Left renal cortex interstitium (tissue), 4 donors: ENCODE data around the gene GUCY1A1. TPM values are rescaled to one million over a fixed set of nuclear protein-coding genes. Genes with fewer than 3 reads are reported as not detected.

Experiments
- DNase-seq, 4 donors: peaks; one replicate each; pipeline ENCODE4 v3.0.0-alpha.2; 2013; ENCODE audit warnings: low read depth in 4 of 4, low spot score in 2 of 4, missing footprints in 1 of 4
- polyA plus RNA-seq, 4 donors: library from polyadenylated mRNA; unstranded; fragments of 120-200 nt; gene quantifications; one replicate each; pipeline ENCODE4 v1.2.1, GENCODE V29; 2013; ENCODE audit not compliant: insufficient read length in 4 of 4

The GUCY1A1 gene
- polyA plus RNA-seq, 4 donors: 69.9 to 96.7 (median 83.8) TPM

DNA sequence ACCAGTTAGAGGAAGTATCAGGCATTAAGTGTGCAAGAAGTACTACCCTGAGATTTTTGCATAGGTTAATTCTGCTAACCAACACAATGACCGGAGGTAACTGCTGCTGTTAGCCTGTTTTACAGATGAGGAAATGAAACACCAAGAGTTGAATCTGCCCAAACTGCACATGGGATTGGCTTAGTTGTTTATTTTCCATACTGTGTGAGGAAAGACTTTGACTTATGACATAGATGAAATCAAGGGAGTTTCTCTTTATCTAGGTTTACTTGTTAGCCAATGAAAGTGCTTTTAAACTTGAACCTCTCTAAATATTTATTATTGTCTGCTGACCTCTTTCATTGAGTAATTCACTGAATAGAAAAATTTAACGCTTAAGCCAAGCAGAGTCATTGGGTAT lies 102.4 kb downstream of the GUCY1A1 start:
- DNase-seq: no peak

DNA sequence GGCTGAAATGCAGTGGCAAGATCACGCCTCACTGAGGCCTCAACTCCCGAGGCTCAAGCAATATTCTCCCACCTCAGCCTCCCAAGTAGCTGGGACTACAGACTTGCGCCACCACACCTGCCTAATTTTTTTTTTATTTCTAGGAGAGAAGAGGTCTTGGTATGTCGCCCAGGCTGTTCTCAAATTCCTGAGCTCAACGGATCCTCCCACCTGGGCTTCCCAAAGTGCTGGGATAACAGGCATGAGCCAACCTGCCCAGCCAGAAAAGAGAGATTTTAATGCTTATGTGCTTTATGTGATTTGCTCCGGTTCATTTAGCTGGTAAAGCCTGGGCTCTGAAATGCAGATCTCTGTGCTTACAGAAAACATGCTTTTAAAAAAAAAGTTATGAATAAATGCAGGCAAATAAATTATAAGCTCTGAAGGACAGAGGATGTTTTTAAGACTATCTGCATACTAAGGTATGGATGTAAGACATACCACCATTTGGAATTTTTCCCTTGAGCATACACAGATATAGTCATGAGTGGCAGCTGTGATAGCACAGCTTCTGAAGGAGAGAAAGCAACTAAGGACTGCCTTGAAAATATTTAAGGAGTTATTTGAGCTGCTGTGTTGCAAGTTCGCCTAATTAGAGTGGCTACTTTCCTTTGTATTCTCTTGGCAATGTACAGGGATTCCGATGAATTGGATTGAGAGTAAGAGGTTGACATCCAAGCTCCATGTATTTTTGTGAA lies 106.0 kb downstream of the GUCY1A1 start:
- no peak for DNase-seq

DNA sequence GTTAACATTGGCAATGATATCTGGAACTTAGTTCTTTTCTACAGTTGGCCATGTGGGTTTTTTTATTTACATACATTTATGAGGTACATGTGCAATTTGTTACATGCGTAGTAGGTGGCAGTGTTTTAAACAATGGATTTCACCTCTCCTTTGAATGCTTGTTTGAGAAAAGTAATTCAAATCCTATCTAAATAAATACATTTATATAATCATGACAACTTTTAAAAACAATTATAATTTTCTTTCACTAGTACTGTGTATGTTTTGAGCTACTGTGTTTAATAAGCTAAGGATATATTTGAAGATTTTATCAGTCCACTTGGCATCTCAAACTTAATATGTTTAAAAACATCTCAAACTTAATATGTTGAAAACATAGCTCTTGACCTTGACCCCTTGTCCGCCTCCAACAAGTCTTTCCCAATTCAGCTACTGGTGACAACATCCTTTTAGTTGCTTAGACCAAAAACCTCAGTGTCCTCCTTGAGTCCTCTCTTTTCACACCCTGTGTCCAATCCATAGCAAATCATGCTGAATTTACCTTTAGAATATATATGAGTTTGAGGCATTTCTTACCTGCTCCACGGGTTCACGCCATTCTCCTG lies 106.7 kb downstream of the GUCY1A1 start:
- no peak for DNase-seq

DNA sequence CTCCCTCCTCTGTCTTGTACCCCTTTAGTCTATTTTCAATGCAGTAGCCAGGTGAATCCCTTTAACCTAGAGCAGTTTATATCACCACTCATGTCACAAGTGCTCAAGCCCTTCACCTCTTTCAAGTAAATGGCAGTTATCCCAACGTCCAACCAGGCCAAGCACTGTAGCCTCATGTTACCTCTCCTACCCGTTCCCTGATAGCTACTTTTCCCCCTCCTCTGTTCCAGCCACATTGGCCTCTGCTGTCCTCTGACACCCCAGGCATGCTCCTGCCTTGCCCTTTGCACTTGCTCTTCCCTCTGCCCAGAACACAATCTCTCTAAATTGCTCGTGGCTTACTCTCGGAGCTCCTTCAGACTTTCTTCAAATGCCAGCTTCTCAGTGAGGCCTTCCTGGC lies 107.4 kb downstream of the GUCY1A1 start:
- no peak for DNase-seq

DNA sequence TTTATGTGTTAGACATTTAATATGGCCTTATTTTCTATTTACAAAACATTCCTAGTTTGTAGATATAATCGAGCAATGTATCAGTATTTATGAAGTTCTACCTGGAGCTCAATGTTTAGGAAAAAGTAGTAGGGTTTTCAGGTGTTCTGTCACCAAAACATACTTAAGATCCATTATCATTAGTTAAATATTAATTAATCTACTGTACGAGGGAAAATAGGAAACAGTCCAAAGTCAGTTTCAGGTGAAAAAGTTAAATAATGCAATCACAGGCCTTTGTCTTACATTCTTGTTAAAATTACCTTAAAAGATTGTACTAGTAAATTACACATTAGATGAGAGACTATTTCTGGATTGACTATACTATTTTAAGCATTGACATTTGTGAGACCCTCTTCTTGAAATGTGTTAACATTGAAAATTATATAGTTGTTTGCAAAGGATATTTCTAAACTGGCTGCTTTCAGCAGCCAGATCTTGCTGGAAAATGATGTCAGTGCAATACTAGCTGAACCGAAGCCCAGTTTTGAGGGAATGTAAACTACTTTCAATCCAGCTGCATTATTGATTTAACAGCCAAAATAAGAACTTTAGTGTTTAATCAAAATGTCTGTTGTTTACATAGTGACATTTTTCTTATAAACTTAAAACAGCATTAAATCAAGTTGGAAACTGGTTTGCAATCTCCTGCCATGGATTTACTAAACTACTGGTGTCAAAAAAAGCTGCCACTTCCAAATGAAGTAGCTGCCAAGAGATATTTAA lies 111.5 kb downstream of the GUCY1A1 start:
- peak in 1 of 4 donors; percentile 32 for DNase-seq

DNA sequence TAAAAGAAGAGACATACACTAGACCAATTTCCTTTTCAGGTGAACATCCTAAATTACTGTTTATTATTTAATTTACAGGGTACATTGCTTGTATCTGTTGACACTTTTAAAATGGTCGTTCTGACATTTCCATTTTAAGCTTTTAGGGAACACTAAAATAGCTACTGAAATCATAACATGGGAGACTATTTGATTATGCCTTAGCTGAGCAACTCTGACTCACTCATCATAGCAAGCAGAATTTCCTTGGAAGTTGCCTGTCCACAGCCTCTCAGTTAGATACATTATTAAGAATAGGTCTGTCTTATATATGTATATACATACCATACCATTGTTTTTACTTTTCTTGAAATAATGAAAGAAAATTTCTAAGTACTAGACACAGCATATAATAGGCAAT lies 114.1 kb downstream of the GUCY1A1 start:
- DNase-seq: no peak

DNA sequence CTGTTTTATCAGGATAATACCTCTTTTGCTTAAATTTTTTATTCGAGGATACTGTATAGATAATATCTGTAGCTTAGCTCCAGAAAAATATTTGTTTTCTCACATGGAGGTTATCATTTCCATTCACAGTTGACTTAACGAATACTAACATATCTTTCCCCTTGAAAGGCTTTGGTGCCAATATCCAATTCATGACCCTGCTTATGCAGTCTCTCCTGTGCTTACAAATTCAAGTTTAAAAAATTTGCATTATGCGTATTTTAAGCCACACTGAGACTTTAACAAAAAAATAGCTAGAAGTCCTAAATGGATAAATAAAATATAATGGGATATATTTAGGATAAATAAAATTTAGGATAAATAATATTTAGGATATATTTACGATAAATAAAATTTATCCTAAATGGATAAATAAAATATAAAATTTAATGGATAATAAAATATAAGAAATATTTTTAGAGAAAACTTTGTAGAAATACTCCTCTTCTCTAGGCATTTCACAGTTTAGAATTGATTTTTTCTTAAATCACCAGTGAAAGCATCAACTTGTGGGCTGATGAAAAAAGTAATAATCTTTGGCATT lies 114.7 kb downstream of the GUCY1A1 start:
- DNase-seq: no peak

Other genes starting within 250 kb of the GUCY1A1 start
- gene GUCY1B1, start 92.2 kb downstream of the GUCY1A1 start, polyA plus RNA-seq: 10 to 100 TPM; 59.6 to 77.0 (median 68.3) TPM
- gene ASIC5, start 199.4 kb downstream of the GUCY1A1 start, polyA plus RNA-seq: under 1 TPM; 0.17 to 0.32 (median 0.25) TPM
- gene TDO2, start 236.8 kb downstream of the GUCY1A1 start, polyA plus RNA-seq: 1 to 10 TPM; 2.8 to 4.0 (median 3.3) TPM